Head of caudate nucleus (tissue), 42 donors: ENCODE data around the gene YARS2.

Experiments used
- DNase-seq, 42 donors: peaks; one replicate each; pipeline versions ENCODE4 v3.0.0 to v3.0.0-alpha.2; 2020 to 2021; ENCODE audit warnings: mixed read lengths in 7 of 42
- intact Hi-C: fragments of 100-400 bp; cut with DNase I; formaldehyde crosslinking; loops from one replicate; pipeline ENCODE4 v1.15.0; 2022

The YARS2 gene

GRCh38 chr12:32697445-32697844, 58.3 kb downstream of the YARS2 start:
- no peak for DNase-seq
- intact Hi-C loops = no loop called here
